Measurements from ENCODE around the gene NAALADL2. TPM values are rescaled to one million over a fixed set of nuclear protein-coding genes. Genes with fewer than 3 reads are reported as not detected.

NAALADL2 gene
- total RNA-seq, 2 experiments from 2014 or later: not detected

- H3K27me3 Mint-ChIP-seq: no peaks in the 10 kb centered on the region
- CTCF ChIA-PET: no interaction called here
- H3K4me3 Mint-ChIP-seq: no peak overlapping the region
- POLR2A ChIA-PET: no interaction called here
- H3K36me3 Mint-ChIP-seq (ENCODE audit: low read depth): no peaks in the 10 kb centered on the region
- H3K27ac Mint-ChIP-seq: no peak overlapping the region
- DNase-seq: no peak
- H3K9me3 Mint-ChIP-seq: peaks cover 5% of the 10 kb centered on the region
- H3K4me1 Mint-ChIP-seq: no peaks in the 10 kb centered on the region
Observed at GRCh38 chr3:174931473-174932353, 72.6 kb downstream of the NAALADL2 start.

- CTCF ChIA-PET: no interaction called here
- Mint-ChIP-seq H3K36me3 (ENCODE audit: low read depth) (no peaks in the 10 kb centered on the region), H3K4me1 (no peaks in the 10 kb centered on the region), H3K9me3 (no peaks in the 10 kb centered on the region), H3K4me3 (no peak overlapping the region), H3K27ac (no peak overlapping the region), H3K27me3 (no peaks in the 10 kb centered on the region)
- POLR2A ChIA-PET: no interaction called here
- DNase-seq: no peak
Observed at GRCh38 chr3:174936590-174936989, 77.5 kb downstream of the NAALADL2 start.

GRCh38 chr3:174937478-174937877 lies 78.3 kb downstream of the NAALADL2 start:
- Mint-ChIP-seq H3K9me3 (no peaks in the 10 kb centered on the region), H3K4me1 (no peaks in the 10 kb centered on the region), H3K4me3 (no peak overlapping the region), H3K27ac (no peak overlapping the region), H3K36me3 (ENCODE audit: low read depth) (no peaks in the 10 kb centered on the region), H3K27me3 (no peaks in the 10 kb centered on the region)
- DNase-seq: no peak
- ChIA-PET CTCF (no interaction called here), POLR2A (no interaction called here)

- POLR2A ChIA-PET: no interaction called here
- H3K4me1 Mint-ChIP-seq: no peaks in the 10 kb centered on the region
- no peaks in the 10 kb centered on the region for H3K36me3 Mint-ChIP-seq (ENCODE audit: low read depth)
- no peak for DNase-seq
- CTCF ChIA-PET: no interaction called here
- H3K27me3 Mint-ChIP-seq: no peaks in the 10 kb centered on the region
- H3K9me3 Mint-ChIP-seq: peaks cover 2% of the 10 kb centered on the region
- no peak overlapping the region for H3K27ac Mint-ChIP-seq
- H3K4me3 Mint-ChIP-seq: no peak overlapping the region
Observed at GRCh38 chr3:174938102-174938501, 79.0 kb downstream of the NAALADL2 start.

- no peak for DNase-seq
- no peaks in the 10 kb centered on the region for H3K36me3 Mint-ChIP-seq (ENCODE audit: low read depth)
- POLR2A ChIA-PET: no interaction called here
Observed at GRCh38 chr3:174940151-174940550, 81.0 kb downstream of the NAALADL2 start.

GRCh38 chr3:174945276-174945675 lies 86.1 kb downstream of the NAALADL2 start:
- no peaks in the 10 kb centered on the region for H3K27me3 Mint-ChIP-seq
- ChIA-PET CTCF (no interaction called here), POLR2A (no interaction called here)
- no peaks in the 10 kb centered on the region for H3K4me1 Mint-ChIP-seq
- peaks cover 6% of the 10 kb centered on the region for H3K9me3 Mint-ChIP-seq
- no peak overlapping the region for H3K4me3 Mint-ChIP-seq
- DNase-seq: no peak
- H3K27ac Mint-ChIP-seq: no peak overlapping the region
- no peaks in the 10 kb centered on the region for H3K36me3 Mint-ChIP-seq (ENCODE audit: low read depth)

More at GRCh38 chr3:174940151-174940550, 81.0 kb downstream of the NAALADL2 start:
- Mint-ChIP-seq H3K4me3 (no peak overlapping the region), H3K27me3 (no peaks in the 10 kb centered on the region), H3K27ac (no peak overlapping the region), H3K4me1 (no peaks in the 10 kb centered on the region), H3K9me3 (peaks cover 6% of the 10 kb centered on the region)
- CTCF ChIA-PET: no interaction called here

- DNase-seq: no peak
- no peaks in the 10 kb centered on the region for H3K4me1 Mint-ChIP-seq
Observed at GRCh38 chr3:174945951-174946350, 86.8 kb downstream of the NAALADL2 start.

GRCh38 chr3:174949523-174949922 lies 90.4 kb downstream of the NAALADL2 start:
- CTCF ChIA-PET: no interaction called here

More at GRCh38 chr3:174945951-174946350, 86.8 kb downstream of the NAALADL2 start:
- peaks cover 6% of the 10 kb centered on the region for H3K9me3 Mint-ChIP-seq
- H3K4me3 Mint-ChIP-seq: no peak overlapping the region
- POLR2A ChIA-PET: no interaction called here
- no peaks in the 10 kb centered on the region for H3K36me3 Mint-ChIP-seq (ENCODE audit: low read depth)
- H3K27me3 Mint-ChIP-seq: no peaks in the 10 kb centered on the region
- CTCF ChIA-PET: no interaction called here
- H3K27ac Mint-ChIP-seq: no peak overlapping the region

GRCh38 chr3:174951034-174951433 lies 91.9 kb downstream of the NAALADL2 start:
- H3K4me1 Mint-ChIP-seq: no peaks in the 10 kb centered on the region
- H3K27me3 Mint-ChIP-seq: no peaks in the 10 kb centered on the region
- POLR2A ChIA-PET: no interaction called here
- H3K27ac Mint-ChIP-seq: no peak overlapping the region
- CTCF ChIA-PET: no interaction called here
- no peak for DNase-seq
- H3K9me3 Mint-ChIP-seq: peaks cover 3% of the 10 kb centered on the region
- no peaks in the 10 kb centered on the region for H3K36me3 Mint-ChIP-seq (ENCODE audit: low read depth)
- H3K4me3 Mint-ChIP-seq: no peak overlapping the region

More at GRCh38 chr3:174949523-174949922, 90.4 kb downstream of the NAALADL2 start:
- Mint-ChIP-seq H3K4me3 (no peak overlapping the region), H3K4me1 (no peaks in the 10 kb centered on the region), H3K27ac (no peak overlapping the region), H3K27me3 (no peaks in the 10 kb centered on the region), H3K9me3 (peaks cover 3% of the 10 kb centered on the region), H3K36me3 (ENCODE audit: low read depth) (no peaks in the 10 kb centered on the region)
- POLR2A ChIA-PET: no interaction called here
- DNase-seq: no peak

- Mint-ChIP-seq H3K27ac (no peak overlapping the region), H3K36me3 (ENCODE audit: low read depth) (no peaks in the 10 kb centered on the region)
Observed at GRCh38 chr3:174951498-174952005, 92.4 kb downstream of the NAALADL2 start.

GRCh38 chr3:174953068-174953467 lies 93.9 kb downstream of the NAALADL2 start:
- ChIA-PET CTCF (no interaction called here), POLR2A (no interaction called here)
- Mint-ChIP-seq H3K4me3 (no peak overlapping the region), H3K27ac (no peak overlapping the region), H3K9me3 (peaks cover 3% of the 10 kb centered on the region), H3K27me3 (no peaks in the 10 kb centered on the region), H3K4me1 (no peaks in the 10 kb centered on the region), H3K36me3 (ENCODE audit: low read depth) (no peaks in the 10 kb centered on the region)
- DNase-seq: no peak

More at GRCh38 chr3:174951498-174952005, 92.4 kb downstream of the NAALADL2 start:
- H3K4me1 Mint-ChIP-seq: no peaks in the 10 kb centered on the region
- H3K27me3 Mint-ChIP-seq: no peaks in the 10 kb centered on the region
- H3K9me3 Mint-ChIP-seq: peaks cover 3% of the 10 kb centered on the region
- ChIA-PET CTCF (no interaction called here), POLR2A (no interaction called here)
- no peak for DNase-seq
- H3K4me3 Mint-ChIP-seq: no peak overlapping the region

GRCh38 chr3:174955513-174956016 lies 96.4 kb downstream of the NAALADL2 start:
- POLR2A ChIA-PET: no interaction called here
- H3K27me3 Mint-ChIP-seq: no peaks in the 10 kb centered on the region
- DNase-seq: no peak
- H3K36me3 Mint-ChIP-seq (ENCODE audit: low read depth): no peaks in the 10 kb centered on the region
- CTCF ChIA-PET: no interaction called here
- no peak overlapping the region for H3K4me3 Mint-ChIP-seq
- no peaks in the 10 kb centered on the region for H3K4me1 Mint-ChIP-seq
- H3K9me3 Mint-ChIP-seq: peaks cover 3% of the 10 kb centered on the region
- H3K27ac Mint-ChIP-seq: no peak overlapping the region

- no peak overlapping the region for H3K4me3 Mint-ChIP-seq
- no peaks in the 10 kb centered on the region for H3K36me3 Mint-ChIP-seq (ENCODE audit: low read depth)
- no peaks in the 10 kb centered on the region for H3K4me1 Mint-ChIP-seq
- no peak overlapping the region for H3K27ac Mint-ChIP-seq
- H3K27me3 Mint-ChIP-seq: no peaks in the 10 kb centered on the region
- no peaks in the 10 kb centered on the region for H3K9me3 Mint-ChIP-seq
- CTCF ChIA-PET: interaction anchor here (0.6 kb wide), 3 partner anchors 13 to 888 kb away, joined by 3 to 4 read pairs (median 3); no protein-coding TSS in a partner anchor
- POLR2A ChIA-PET: no interaction called here
- no peak for DNase-seq
Observed at GRCh38 chr3:174957081-174957480, 97.9 kb downstream of the NAALADL2 start.
